CD4-positive, CD25-positive, alpha-beta regulatory T cell (primary cell): ENCODE measurements around the gene ADSS2. TPM values are rescaled to one million over a fixed set of nuclear protein-coding genes. Genes with fewer than 3 reads are reported as not detected.
A peak's percentile ranks its signal among the peaks of the same experiment; 100 is the strongest.

ENCODE experiments used
- ATAC-seq, 2 donors: fragments of 150-1000 bp; cut with Tn5 transposase; one replicate each; pipeline ENCODE4 v1.10.0; 2021; ENCODE audit warnings: low read depth in 2 of 2, moderate number of reproducible peaks in 2 of 2, moderate library complexity in 1 of 2
- DNase-seq, 3 donors: peaks; one replicate each; pipeline versions ENCODE4 v3.0.0 to v3.0.0-alpha.2; 2012 to 2022; ENCODE audit warnings: mixed read lengths in 1 of 3
- H3K27ac ChIP-seq: one replicate; pipeline ENCODE4 v1.7.0; 2013; ENCODE audit warnings: mild to moderate bottlenecking, low read length; ENCODE audit not compliant: insufficient read depth, poor library complexity, severe bottlenecking
- H3K27me3 ChIP-seq: one replicate; pipeline ENCODE4 v1.7.0; 2013; ENCODE audit warnings: low read length; ENCODE audit not compliant: control insufficient read depth, insufficient read depth
- H3K36me3 ChIP-seq: one replicate; pipeline ENCODE4 v1.7.0; 2013; ENCODE audit warnings: mild to moderate bottlenecking, low read length, moderate library complexity; ENCODE audit not compliant: control insufficient read depth, insufficient read depth
- H3K4me1 ChIP-seq: 2 replicates; pipeline ENCODE4 v1.7.0; 2013; ENCODE audit warnings: mild to moderate bottlenecking, low read length; ENCODE audit not compliant: insufficient read depth, control insufficient read depth, poor library complexity, severe bottlenecking
- H3K4me3 ChIP-seq: one replicate; pipeline ENCODE4 v1.7.0; 2013; ENCODE audit warnings: low read depth, mild to moderate bottlenecking, low read length, moderate library complexity
- H3K9me3 ChIP-seq, 2 experiments: 1 replicate in 1 of 2; 2 replicates in 1 of 2; pipeline ENCODE4 v1.7.0; 2013; ENCODE audit warnings: low read length in 2 of 2, mild to moderate bottlenecking in 1 of 2, moderate library complexity in 1 of 2; ENCODE audit not compliant: control insufficient read depth in 2 of 2
- H3K27ac Mint-ChIP-seq, 3 donors: one replicate each; pipeline ENCODE4 v1.8.0; 2020 to 2022; ENCODE audit warnings: mild to moderate bottlenecking in 3 of 3, mixed read lengths in 3 of 3, moderate library complexity in 2 of 3
- H3K27me3 Mint-ChIP-seq: one replicate; pipeline ENCODE4 v1.8.0; 2022; ENCODE audit warnings: mild to moderate bottlenecking, mixed read lengths
- H3K36me3 Mint-ChIP-seq: one replicate; pipeline ENCODE4 v1.8.0; 2020; ENCODE audit warnings: mixed read lengths
- H3K4me1 Mint-ChIP-seq, 4 donors: one replicate each; pipeline ENCODE4 v1.8.0; 2020 to 2022; ENCODE audit warnings: mixed read lengths in 4 of 4, mild to moderate bottlenecking in 1 of 4
- H3K4me3 Mint-ChIP-seq, 4 donors: one replicate each; pipeline ENCODE4 v1.8.0; 2020 to 2022; ENCODE audit warnings: mild to moderate bottlenecking in 4 of 4, mixed read lengths in 4 of 4, moderate library complexity in 3 of 4
- H3K9me3 Mint-ChIP-seq, 7 donors: one replicate each; pipeline ENCODE4 v1.8.0; 2020 to 2022; ENCODE audit warnings: mixed read lengths in 7 of 7, mild to moderate bottlenecking in 3 of 7, moderate library complexity in 2 of 7
- polyA plus RNA-seq, 4 donors: library from polyadenylated mRNA; unstranded; fragments of 300-500 nt; fragmentation: Illumina TruSeq; gene quantifications; one replicate each; pipeline ENCODE4 v1.2.3, GENCODE V29; 2021
- total RNA-seq: library from RNA; stranded (reverse); gene quantifications from one replicate; pipeline ENCODE4 v1.2.3, GENCODE V29; 2022

Gene ADSS2
- total and polyA plus RNA-seq, 5 donors from 2014 or later: 27.1 to 53.4 (median 28.5) TPM

GRCh38 chr1:244444854-244445253 lies 6.9 kb downstream of the ADSS2 start:
- peak overlapping the region in 1 of 4 donors; percentile 61 for H3K4me3 Mint-ChIP-seq

DNA sequence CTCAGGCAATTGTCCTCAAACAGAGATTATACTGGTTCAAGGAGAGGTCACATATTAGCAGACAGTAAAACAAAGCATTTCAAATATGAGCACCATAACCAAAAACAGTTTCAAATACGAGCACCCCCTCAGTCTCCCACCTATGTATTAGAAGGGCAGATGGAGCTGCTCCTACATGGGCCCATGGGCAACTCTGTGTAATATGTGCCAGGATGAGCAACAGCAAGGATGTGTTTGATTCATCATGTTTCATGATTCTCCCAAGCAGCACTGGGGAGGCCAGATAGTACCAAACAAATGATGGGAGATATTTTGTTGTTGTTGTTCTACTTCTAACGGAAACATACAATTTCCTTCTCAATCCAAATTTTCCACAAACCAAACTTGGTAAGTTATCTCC lies 8.9 kb downstream of the ADSS2 start:
- Histone ChIP-seq H3K4me3 (no peak overlapping the region), H3K36me3 (peaks cover 6% of the 10 kb centered on the region), H3K4me1 (peaks cover 21% of the 10 kb centered on the region), H3K9me3 (no peaks in the 10 kb centered on the region), H3K27me3 (no peaks in the 10 kb centered on the region), H3K27ac (no peak overlapping the region)
- no peak for ATAC-seq
- H3K4me1 Mint-ChIP-seq: peaks cover 48 to 77% (median 59%) of the 10 kb centered on the region in 4 donors
- H3K27me3 Mint-ChIP-seq: no peaks in the 10 kb centered on the region
- DNase-seq: no peak
- no peaks in the 10 kb centered on the region for H3K9me3 Mint-ChIP-seq
- H3K36me3 Mint-ChIP-seq: peaks cover 8% of the 10 kb centered on the region
- H3K4me3 Mint-ChIP-seq: peak overlapping the region in 2 of 4 donors; percentile 5 to 29
- H3K27ac Mint-ChIP-seq: no peak overlapping the region

More at GRCh38 chr1:244444854-244445253, 6.9 kb downstream of the ADSS2 start:
- Mint-ChIP-seq H3K27me3 (no peaks in the 10 kb centered on the region), H3K4me1 (peaks cover 55 to 74% (median 63%) of the 10 kb centered on the region in 4 donors), H3K36me3 (peaks cover 9% of the 10 kb centered on the region), H3K27ac (peak overlapping the region in 1 of 3 donors; percentile 19), H3K9me3 (no peaks in the 10 kb centered on the region)
- no peak for DNase-seq
- no peak overlapping the region for H3K4me3 ChIP-seq
- no peaks in the 10 kb centered on the region for H3K9me3 ChIP-seq
- H3K27ac ChIP-seq: no peak overlapping the region
- peaks cover 40% of the 10 kb centered on the region for H3K4me1 ChIP-seq
- no peaks in the 10 kb centered on the region for H3K27me3 ChIP-seq
- ATAC-seq: no peak
- peaks cover 8% of the 10 kb centered on the region for H3K36me3 ChIP-seq

DNA sequence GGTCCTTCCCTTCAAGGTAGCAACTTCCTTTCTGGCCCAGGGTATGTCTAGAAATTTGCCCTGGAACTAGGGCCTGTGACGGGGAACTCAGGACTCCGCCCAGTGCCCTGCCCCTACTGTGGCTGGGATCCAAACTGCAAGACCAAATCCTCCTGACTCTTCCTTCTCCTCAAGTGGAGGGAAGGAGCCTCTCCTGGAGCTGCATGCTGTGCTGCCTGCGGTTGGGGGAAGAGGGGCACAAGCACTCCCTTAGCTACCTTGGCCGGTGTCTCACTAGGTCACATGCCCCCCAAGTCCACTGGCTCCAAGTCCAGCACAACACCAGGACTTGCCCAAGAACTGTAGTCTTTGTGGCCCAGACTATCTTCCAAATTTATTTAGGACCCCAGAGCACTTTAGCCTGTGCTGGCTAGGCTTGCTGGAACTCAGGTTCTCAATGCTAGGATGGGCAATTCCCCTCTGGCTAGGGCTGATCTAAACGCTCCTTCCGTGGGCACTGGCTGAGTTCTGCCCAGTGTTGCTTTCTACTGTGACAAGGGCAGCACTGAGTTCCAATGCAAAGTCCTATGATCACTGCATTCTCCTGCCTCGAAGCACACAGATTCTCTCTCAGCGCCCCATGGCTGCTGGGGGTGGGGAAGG lies 12.2 kb downstream of the ADSS2 start:
- Histone ChIP-seq H3K4me3 (no peak overlapping the region), H3K36me3 (peaks cover 29% of the 10 kb centered on the region), H3K27ac (no peak overlapping the region), H3K27me3 (no peaks in the 10 kb centered on the region), H3K9me3 (no peaks in the 10 kb centered on the region), H3K4me1 (peaks cover 8% of the 10 kb centered on the region)
- peaks cover 24% of the 10 kb centered on the region for H3K36me3 Mint-ChIP-seq
- ATAC-seq (no peak), DNase-seq (no peak)
- H3K27me3 Mint-ChIP-seq: no peaks in the 10 kb centered on the region
- no peak overlapping the region for H3K4me3 Mint-ChIP-seq
- H3K4me1 Mint-ChIP-seq: peaks cover 37 to 51% (median 46%) of the 10 kb centered on the region in 4 donors
- H3K9me3 Mint-ChIP-seq: no peaks in the 10 kb centered on the region
- H3K27ac Mint-ChIP-seq: peak overlapping the region in 1 of 3 donors; percentile 66

- Mint-ChIP-seq H3K4me3 (no peak overlapping the region), H3K4me1 (peaks cover 32 to 39% (median 35%) of the 10 kb centered on the region in 4 donors), H3K27ac (no peak overlapping the region), H3K9me3 (no peaks in the 10 kb centered on the region), H3K36me3 (peaks cover 27% of the 10 kb centered on the region), H3K27me3 (no peaks in the 10 kb centered on the region)
- no peak for DNase-seq
- Histone ChIP-seq H3K4me1 (no peaks in the 10 kb centered on the region), H3K9me3 (no peaks in the 10 kb centered on the region), H3K4me3 (no peak overlapping the region), H3K27ac (no peak overlapping the region), H3K36me3 (peaks cover 41% of the 10 kb centered on the region), H3K27me3 (no peaks in the 10 kb centered on the region)
- no peak for ATAC-seq
Measured at GRCh38 chr1:244437086-244437468, 14.6 kb downstream of the ADSS2 start.

- DNase-seq: no peak
- Histone ChIP-seq H3K4me1 (no peaks in the 10 kb centered on the region), H3K36me3 (peaks cover 46% of the 10 kb centered on the region), H3K27me3 (no peaks in the 10 kb centered on the region), H3K4me3 (no peak overlapping the region), H3K27ac (no peak overlapping the region), H3K9me3 (no peaks in the 10 kb centered on the region)
- Mint-ChIP-seq H3K4me3 (no peak overlapping the region), H3K27ac (peak overlapping the region in 1 of 3 donors; percentile 42), H3K9me3 (no peaks in the 10 kb centered on the region), H3K4me1 (peaks cover 32 to 37% (median 34%) of the 10 kb centered on the region in 4 donors), H3K27me3 (no peaks in the 10 kb centered on the region), H3K36me3 (peaks cover 30% of the 10 kb centered on the region)
- no peak for ATAC-seq
Measured at GRCh38 chr1:244436336-244437085, 15.2 kb downstream of the ADSS2 start.

DNA sequence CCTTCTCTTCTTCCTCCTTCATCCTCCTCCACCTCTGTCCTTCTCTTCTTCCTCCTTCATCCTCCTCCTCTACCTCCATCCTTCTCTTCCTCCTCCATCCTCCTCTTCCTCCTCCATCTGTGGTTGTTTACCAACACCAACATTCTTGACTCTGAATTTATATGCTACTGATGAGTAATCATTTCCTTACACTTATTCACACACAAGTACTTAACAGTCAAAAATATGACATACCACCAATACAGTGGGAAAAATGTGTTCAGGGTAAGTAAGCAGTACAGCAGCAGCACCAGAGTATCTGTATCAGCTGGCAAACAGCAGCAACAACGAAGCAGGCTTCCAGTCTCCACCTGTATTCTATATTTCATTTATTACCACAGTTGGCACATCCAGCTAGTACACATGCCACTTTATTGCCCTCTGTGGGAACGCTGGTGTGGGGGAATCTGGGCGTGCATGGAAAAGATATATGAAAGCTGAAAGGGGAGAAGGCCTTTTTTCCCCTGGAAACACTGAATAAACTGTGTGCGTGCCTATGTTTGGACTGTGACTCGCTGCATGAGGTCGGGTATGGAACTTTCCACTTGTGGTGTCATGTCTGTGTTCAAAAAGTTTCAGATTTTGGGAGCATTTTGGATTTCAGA lies 16.0 kb downstream of the ADSS2 start:
- H3K9me3 ChIP-seq: no peaks in the 10 kb centered on the region

GRCh38 chr1:244431166-244431565 lies 20.5 kb downstream of the ADSS2 start:
- H3K4me3 ChIP-seq: no peak overlapping the region
- Mint-ChIP-seq H3K36me3 (peaks cover 32% of the 10 kb centered on the region), H3K9me3 (no peaks in the 10 kb centered on the region), H3K27ac (no peak overlapping the region), H3K4me3 (no peak overlapping the region), H3K27me3 (no peaks in the 10 kb centered on the region), H3K4me1 (peaks cover 6 to 25% (median 23%) of the 10 kb centered on the region in 4 donors)
- H3K9me3 ChIP-seq: no peaks in the 10 kb centered on the region
- H3K27me3 ChIP-seq: no peaks in the 10 kb centered on the region
- no peak for DNase-seq
- no peak for ATAC-seq
- peaks cover 56% of the 10 kb centered on the region for H3K36me3 ChIP-seq
- no peaks in the 10 kb centered on the region for H3K4me1 ChIP-seq
- no peak overlapping the region for H3K27ac ChIP-seq

More for the DNA sequence above, 16.0 kb downstream of the ADSS2 start:
- ATAC-seq (no peak), DNase-seq (no peak)
- no peaks in the 10 kb centered on the region for H3K9me3 Mint-ChIP-seq
- Histone ChIP-seq H3K27ac (no peak overlapping the region), H3K4me1 (no peaks in the 10 kb centered on the region), H3K36me3 (peaks cover 54% of the 10 kb centered on the region), H3K27me3 (no peaks in the 10 kb centered on the region), H3K4me3 (no peak overlapping the region)
- peak overlapping the region in 1 of 3 donors; percentile 50 for H3K27ac Mint-ChIP-seq
- H3K27me3 Mint-ChIP-seq: no peaks in the 10 kb centered on the region
- H3K36me3 Mint-ChIP-seq: peaks cover 32% of the 10 kb centered on the region
- H3K4me3 Mint-ChIP-seq: no peak overlapping the region
- H3K4me1 Mint-ChIP-seq: peaks cover 31 to 36% (median 33%) of the 10 kb centered on the region in 4 donors
